ENCODE results near the gene ANKRD12. TPM values are rescaled to one million over a fixed set of nuclear protein-coding genes. Genes with fewer than 3 reads are reported as not detected.

The ANKRD12 gene
- total RNA-seq, 1 experiment from 2014 or later: 23.5 TPM

GRCh38 chr18:9237981-9238380 is 101.4 kb downstream of the ANKRD12 start:
- ChIA-PET POLR2A (no interaction called here), RAD21 (ENCODE audit: low non-redundant PET in 1 of 2, low total read pairs in 2 of 2, uncharacterized antibody in 2 of 2, unreplicated experiment in 2 of 2) (no interaction called here)
- no peaks in the 10 kb centered on the region for H3K27me3 ChIP-seq (ENCODE audit: insufficient read depth, low read length)

More at GRCh38 chr18:9237981-9238380, 101.4 kb downstream of the ANKRD12 start:
- H3K79me2 ChIP-seq (ENCODE audit: insufficient read depth, low read length): no peaks in the 10 kb centered on the region
- H2AFZ ChIP-seq (ENCODE audit: low read depth, low read length, poor library complexity, severe bottlenecking): no peak overlapping the region
- no peak for DNase-seq (ENCODE audit: low read depth, low spot score)
- BruUV-seq (replicated peaks): no TSS peak
- no peaks in the 10 kb centered on the region for H3K36me3 ChIP-seq (ENCODE audit: control insufficient read depth in 1 of 2, insufficient read depth in 2 of 2, low read length in 2 of 2)
- no peak overlapping the region for H3K27ac ChIP-seq (ENCODE audit: low read depth, low read length)
- no peak for ATAC-seq
- H3K4me2 ChIP-seq (ENCODE audit: low read length): no peak overlapping the region
- H3K4me1 ChIP-seq (ENCODE audit: control insufficient read depth in 1 of 2, insufficient read depth in 2 of 2, low read length in 2 of 2): no peaks in the 10 kb centered on the region
- intact Hi-C loops (cut with micrococcal nuclease): no loop called here
- no peak overlapping the region for H3K4me3 ChIP-seq (replicated peaks in 1 of 2; ENCODE audit: low read depth in 1 of 2, low read length in 2 of 2)
- no peaks in the 10 kb centered on the region for H3K9me3 ChIP-seq (ENCODE audit: control insufficient read depth in 1 of 2, insufficient read depth in 1 of 2, low read depth in 1 of 2, low read length in 2 of 2)
- no peak overlapping the region for H3K9ac ChIP-seq (ENCODE audit: low read length)
- TF ChIP-seq REST (IDR thresholded peaks at IDR 0.05; ENCODE audit: low read depth): no peak
- TF ChIP-seq EGR1 (IDR thresholded peaks at IDR 0.05; ENCODE audit: low read depth): no peak
- TF ChIP-seq FOSL1 (IDR thresholded peaks at IDR 0.05; ENCODE audit: low read depth): no peak
- no peak for TF ChIP-seq SRF (IDR thresholded peaks at IDR 0.05; ENCODE audit: low read depth)
- no peak for TF ChIP-seq TCF7L2 (IDR thresholded peaks at IDR 0.05; ENCODE audit: borderline replicate concordance, extremely low read depth, insufficient read depth, insufficient read length)
- no peak for TF ChIP-seq CEBPB (IDR thresholded peaks at IDR 0.05; ENCODE audit: low read depth)
- H4K20me1 ChIP-seq (ENCODE audit: insufficient read depth): no peaks in the 10 kb centered on the region; the same call in 1 of the 2 replicates
- no peaks in the 10 kb centered on the region for H3K9me2 ChIP-seq (ENCODE audit: insufficient read depth)
- CTCF ChIA-PET: no interaction called here
